OCI-LY1 (cell line): ENCODE measurements around the gene PGS1.

Experiments
- H2AFZ ChIP-seq: fragments of 200-600 bp; sonication (generic), shearing (Covaris generic); 2 replicates; pipeline ENCODE4 v1.6.0; 2014; ENCODE audit warnings: antibody characterized with exemption, mild to moderate bottlenecking, low read length
- H3F3A ChIP-seq: fragments of 200-600 bp; sonication (generic), shearing (Covaris generic); 2 replicates; pipeline ENCODE4 v1.6.0; 2014; ENCODE audit warnings: mild to moderate bottlenecking, antibody characterized with exemption, low read length, moderate library complexity; ENCODE audit not compliant: insufficient read depth
- H3K27ac ChIP-seq: fragments of 200-600 bp; sonication (generic); 2 replicates; pipeline ENCODE4 v1.5.1; 2014; ENCODE audit warnings: low read length, mixed run types, mild to moderate bottlenecking, low read depth; ENCODE audit not compliant: poor library complexity, severe bottlenecking
- H3K27me3 ChIP-seq: fragments of 200-600 bp; sonication (generic); 2 replicates; pipeline ENCODE4 v1.6.0; 2014; ENCODE audit warnings: antibody characterized with exemption, mild to moderate bottlenecking, low read length, moderate library complexity; ENCODE audit not compliant: insufficient read depth
- H3K36me3 ChIP-seq: fragments of 200-600 bp; sonication (generic); 2 replicates; pipeline ENCODE4 v1.6.1; 2014; ENCODE audit warnings: mild to moderate bottlenecking, antibody characterized with exemption, low read length, moderate library complexity, mixed read lengths; ENCODE audit not compliant: insufficient read depth
- H3K4me1 ChIP-seq: fragments of 200-600 bp; sonication (generic); 2 replicates; pipeline ENCODE4 v1.5.1; 2014; ENCODE audit warnings: mild to moderate bottlenecking, low read length, moderate library complexity; ENCODE audit not compliant: insufficient read depth, severe bottlenecking
- H3K4me2 ChIP-seq: fragments of 200-600 bp; sonication (generic), shearing (Covaris generic); 2 replicates; pipeline ENCODE4 v1.6.1; 2014; ENCODE audit warnings: low read length
- H3K4me3 ChIP-seq: fragments of 200-600 bp; sonication (generic); 2 replicates; pipeline ENCODE4 v1.5.1; 2014; ENCODE audit warnings: low read length, low read depth, mild to moderate bottlenecking, mixed read lengths; ENCODE audit not compliant: poor library complexity, severe bottlenecking
- H3K79me2 ChIP-seq: fragments of 200-600 bp; shearing (Covaris generic); 2 replicates; pipeline ENCODE4 v1.6.1; 2016; ENCODE audit warnings: mixed run types, low read length, mixed read lengths; ENCODE audit not compliant: insufficient read depth
- H3K9ac ChIP-seq: fragments of 200-600 bp; sonication (generic), shearing (Covaris generic); 2 replicates; pipeline ENCODE4 v1.6.1; 2014; ENCODE audit warnings: mild to moderate bottlenecking, low read length, mixed read lengths
- H3K9me2 ChIP-seq: fragments of 200-600 bp; sonication (generic), shearing (Covaris generic); 2 replicates; pipeline ENCODE4 v1.6.1; 2014; ENCODE audit warnings: low read depth, mild to moderate bottlenecking, low read length, mixed read lengths
- H3K9me3 ChIP-seq: fragments of 200-600 bp; shearing (Covaris generic); 2 replicates; pipeline ENCODE4 v1.6.1; 2014; ENCODE audit warnings: low read length, mixed read lengths
- H4K20me1 ChIP-seq: fragments of 200-600 bp; sonication (generic), shearing (Covaris generic); 2 replicates; pipeline ENCODE4 v1.6.0; 2016; ENCODE audit warnings: mild to moderate bottlenecking, low read length; ENCODE audit not compliant: insufficient read depth
- EZH2 ChIP-seq: fragments of 200-600 bp; sonication (generic), shearing (Covaris generic); IDR thresholded peaks from 2 replicates; pipeline ENCODE4 v1.8.0; 2017; ENCODE audit warnings: borderline replicate concordance, mixed run types, mild to moderate bottlenecking, antibody characterized with exemption, low read length, moderate library complexity, mixed read lengths
- TF ChIP-seq, protein P1 (sequence below): fragments of 200-600 bp; sonication (generic), shearing (Covaris generic); IDR thresholded peaks from 2 replicates; pipeline ENCODE4 v1.5.1; 2017; ENCODE audit warnings: mild to moderate bottlenecking, antibody characterized with exemption, low read length, moderate library complexity, mixed read lengths

The PGS1 gene

DNA sequence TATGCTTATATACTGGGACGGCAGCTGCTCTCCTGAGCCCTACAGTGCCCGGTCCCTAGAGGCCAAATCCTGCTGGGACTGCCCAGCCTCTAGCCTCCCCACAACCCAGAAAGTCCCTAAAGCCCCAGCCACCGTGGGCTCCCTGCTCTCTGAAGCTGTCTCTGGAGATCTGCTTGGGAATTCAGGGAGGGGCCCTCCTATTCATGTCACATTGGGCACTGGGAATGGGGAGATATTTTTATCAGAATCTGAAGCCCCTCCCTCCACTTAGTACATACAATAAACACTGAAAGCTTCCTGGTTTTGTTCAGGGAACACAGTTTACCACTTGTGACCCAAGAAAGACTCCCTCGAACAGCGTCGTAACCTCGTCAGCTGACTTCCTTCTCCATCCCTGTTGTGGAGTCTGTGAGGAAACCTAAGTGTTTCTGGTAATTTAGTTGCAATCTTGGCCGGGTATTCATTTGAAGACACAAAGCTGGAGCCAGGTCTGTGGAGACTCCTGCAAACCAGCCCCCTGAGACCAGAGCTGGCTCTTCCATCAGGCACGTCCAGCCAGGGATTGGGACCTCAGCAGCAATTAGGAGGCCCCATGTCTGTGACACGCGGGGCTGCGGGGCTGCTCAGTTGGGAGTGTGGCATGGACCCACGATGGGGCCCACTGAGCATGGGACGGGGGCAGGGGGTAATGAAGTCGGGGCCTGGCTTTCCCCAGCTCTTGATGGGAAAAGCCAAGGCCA, 38.5 kb downstream of the PGS1 start:
- H3K27me3 ChIP-seq, result no peaks in the 10 kb centered on the region
- H3K79me2 ChIP-seq, result no peaks in the 10 kb centered on the region
- no peak overlapping the region for H2AFZ ChIP-seq
- H3K4me1 ChIP-seq, result no peaks in the 10 kb centered on the region
- H3K9ac ChIP-seq, result no peak overlapping the region
- no peak overlapping the region for H3K4me3 ChIP-seq
- no peaks in the 10 kb centered on the region for H3K9me3 ChIP-seq
- H4K20me1 ChIP-seq, result no peaks in the 10 kb centered on the region
- H3K9me2 ChIP-seq, result no peaks in the 10 kb centered on the region
- no peak overlapping the region for H3K4me2 ChIP-seq
- H3K36me3 ChIP-seq, result peaks cover 15% of the 10 kb centered on the region
- H3F3A ChIP-seq, result no peaks in the 10 kb centered on the region
- TF ChIP-seq, protein P1, sequence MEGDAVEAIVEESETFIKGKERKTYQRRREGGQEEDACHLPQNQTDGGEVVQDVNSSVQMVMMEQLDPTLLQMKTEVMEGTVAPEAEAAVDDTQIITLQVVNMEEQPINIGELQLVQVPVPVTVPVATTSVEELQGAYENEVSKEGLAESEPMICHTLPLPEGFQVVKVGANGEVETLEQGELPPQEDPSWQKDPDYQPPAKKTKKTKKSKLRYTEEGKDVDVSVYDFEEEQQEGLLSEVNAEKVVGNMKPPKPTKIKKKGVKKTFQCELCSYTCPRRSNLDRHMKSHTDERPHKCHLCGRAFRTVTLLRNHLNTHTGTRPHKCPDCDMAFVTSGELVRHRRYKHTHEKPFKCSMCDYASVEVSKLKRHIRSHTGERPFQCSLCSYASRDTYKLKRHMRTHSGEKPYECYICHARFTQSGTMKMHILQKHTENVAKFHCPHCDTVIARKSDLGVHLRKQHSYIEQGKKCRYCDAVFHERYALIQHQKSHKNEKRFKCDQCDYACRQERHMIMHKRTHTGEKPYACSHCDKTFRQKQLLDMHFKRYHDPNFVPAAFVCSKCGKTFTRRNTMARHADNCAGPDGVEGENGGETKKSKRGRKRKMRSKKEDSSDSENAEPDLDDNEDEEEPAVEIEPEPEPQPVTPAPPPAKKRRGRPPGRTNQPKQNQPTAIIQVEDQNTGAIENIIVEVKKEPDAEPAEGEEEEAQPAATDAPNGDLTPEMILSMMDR, result no peak
- TF ChIP-seq EZH2, result no peak
- H3K27ac ChIP-seq, result no peak overlapping the region

- H3K27me3 ChIP-seq, result no peaks in the 10 kb centered on the region
- H3F3A ChIP-seq, result no peaks in the 10 kb centered on the region
- peaks cover 15% of the 10 kb centered on the region for H3K36me3 ChIP-seq
- H3K79me2 ChIP-seq, result no peaks in the 10 kb centered on the region
- no peak overlapping the region for H3K9ac ChIP-seq
- no peaks in the 10 kb centered on the region for H3K9me2 ChIP-seq
- H4K20me1 ChIP-seq, result no peaks in the 10 kb centered on the region
- H2AFZ ChIP-seq, result no peak overlapping the region
- no peaks in the 10 kb centered on the region for H3K4me1 ChIP-seq
- TF ChIP-seq, protein P1, result no peak
- TF ChIP-seq EZH2, result no peak
- no peaks in the 10 kb centered on the region for H3K9me3 ChIP-seq
- H3K27ac ChIP-seq, result no peak overlapping the region
- no peak overlapping the region for H3K4me3 ChIP-seq
- no peak overlapping the region for H3K4me2 ChIP-seq
These were observed 39.1 kb downstream of the PGS1 start for GRCh38 chr17:78417531-78417909.

GRCh38 chr17:78418326-78419026, 40.0 kb downstream of the PGS1 start:
- Histone ChIP-seq H3K36me3 (peaks cover 16% of the 10 kb centered on the region), H3K4me3 (no peak overlapping the region), H3F3A (no peaks in the 10 kb centered on the region), H3K27me3 (no peaks in the 10 kb centered on the region), H3K9me2 (no peaks in the 10 kb centered on the region), H2AFZ (no peak overlapping the region), H4K20me1 (no peaks in the 10 kb centered on the region), H3K9me3 (no peaks in the 10 kb centered on the region), H3K9ac (no peak overlapping the region), H3K79me2 (no peaks in the 10 kb centered on the region), H3K4me1 (no peaks in the 10 kb centered on the region), H3K27ac (no peak overlapping the region), H3K4me2 (no peak overlapping the region)
- TF ChIP-seq, protein P1, result no peak
- no peak for TF ChIP-seq EZH2
